ENCODE measurements around the gene RNF169. TPM values are rescaled to one million over a fixed set of nuclear protein-coding genes. Genes with fewer than 3 reads are reported as not detected.
"Not testable (repeated sequence)": the region's sequence is repeated elsewhere in the genome, so short reads cannot be mapped to it uniquely, and the experiment has no call there.

Gene RNF169
- total RNA-seq, 1 donor from 2014 or later: 21.2 TPM

GRCh38 chr11:74749127-74749964 is 697 bp downstream of the RNF169 start:
- DNase-seq: peak; percentile 79
- intact Hi-C loops (cut with DNase I): no loop called here
- Histone ChIP-seq H3K4me1 (peaks cover 43% of the 10 kb centered on the region), H3K27ac (peak overlapping the region; percentile 94), H3K27me3 (ENCODE audit: low read depth) (no peaks in the 10 kb centered on the region), H3K36me3 (no peaks in the 10 kb centered on the region), H3K9me3 (no peaks in the 10 kb centered on the region), H3K4me3 (peak overlapping the region; percentile 69)
- peak; percentile 66 to 78 for ATAC-seq
- TF ChIP-seq CTCF (IDR thresholded peaks at IDR 0.05): no peak

- Histone ChIP-seq H3K27me3 (ENCODE audit: low read depth) (no peaks in the 10 kb centered on the region), H3K27ac (peak overlapping the region; percentile 94), H3K9me3 (no peaks in the 10 kb centered on the region), H3K4me1 (peaks cover 49% of the 10 kb centered on the region), H3K4me3 (peak overlapping the region; percentile 69), H3K36me3 (no peaks in the 10 kb centered on the region)
- no peak for DNase-seq
- TF ChIP-seq CTCF (IDR thresholded peaks at IDR 0.05): no peak
- ATAC-seq: no peak
- intact Hi-C loops (cut with DNase I): no loop called here
Measured at GRCh38 chr11:74749965-74750296, 1.3 kb downstream of the RNF169 start.

- peaks cover 56% of the 10 kb centered on the region for H3K4me1 ChIP-seq
Measured at GRCh38 chr11:74750598-74750997, 1.9 kb downstream of the RNF169 start.

GRCh38 chr11:74751303-74751702 is 2.7 kb downstream of the RNF169 start:
- Histone ChIP-seq H3K4me3 (no peak overlapping the region), H3K4me1 (peaks cover 63% of the 10 kb centered on the region), H3K27ac (no peak overlapping the region), H3K36me3 (no peaks in the 10 kb centered on the region), H3K27me3 (ENCODE audit: low read depth) (no peaks in the 10 kb centered on the region), H3K9me3 (no peaks in the 10 kb centered on the region)
- intact Hi-C loops (cut with DNase I): no loop called here
- no peak for TF ChIP-seq CTCF (IDR thresholded peaks at IDR 0.05)
- no peak for DNase-seq
- no peak for ATAC-seq

More at GRCh38 chr11:74750598-74750997, 1.9 kb downstream of the RNF169 start:
- H3K36me3 ChIP-seq; DNase-seq; H3K27ac ChIP-seq; H3K9me3 ChIP-seq; H3K27me3 ChIP-seq (ENCODE audit: low read depth); H3K4me3 ChIP-seq; intact Hi-C loops (cut with DNase I); ATAC-seq: not testable (repeated sequence)

- peaks cover 57% of the 10 kb centered on the region for H3K4me1 ChIP-seq
- peak; percentile 70 to 87 for ATAC-seq
- DNase-seq: no peak
- intact Hi-C loops (cut with DNase I): no loop called here
- no peak for TF ChIP-seq CTCF (IDR thresholded peaks at IDR 0.05)
- H3K9me3 ChIP-seq: no peaks in the 10 kb centered on the region
- no peaks in the 10 kb centered on the region for H3K36me3 ChIP-seq
- no peak overlapping the region for H3K27ac ChIP-seq
- H3K27me3 ChIP-seq (ENCODE audit: low read depth): no peaks in the 10 kb centered on the region
- no peak overlapping the region for H3K4me3 ChIP-seq
Measured at GRCh38 chr11:74754507-74755252, 6.0 kb downstream of the RNF169 start.
